NCI-H1694 treated with DMSO at 0.1 percent for 48 hours (cell line): ENCODE data around the gene PDPK1.
A peak's percentile ranks its signal among the peaks of the same experiment; 100 is the strongest.
"Not testable (repeated sequence)": the region's sequence is repeated elsewhere in the genome, so short reads cannot be mapped to it uniquely, and the experiment has no call there.

Experiments
- DNase-seq: peaks from one replicate; lab custom pipeline; 2025; lab: John Stamatoyannopoulos, UW

PDPK1 gene

DNA sequence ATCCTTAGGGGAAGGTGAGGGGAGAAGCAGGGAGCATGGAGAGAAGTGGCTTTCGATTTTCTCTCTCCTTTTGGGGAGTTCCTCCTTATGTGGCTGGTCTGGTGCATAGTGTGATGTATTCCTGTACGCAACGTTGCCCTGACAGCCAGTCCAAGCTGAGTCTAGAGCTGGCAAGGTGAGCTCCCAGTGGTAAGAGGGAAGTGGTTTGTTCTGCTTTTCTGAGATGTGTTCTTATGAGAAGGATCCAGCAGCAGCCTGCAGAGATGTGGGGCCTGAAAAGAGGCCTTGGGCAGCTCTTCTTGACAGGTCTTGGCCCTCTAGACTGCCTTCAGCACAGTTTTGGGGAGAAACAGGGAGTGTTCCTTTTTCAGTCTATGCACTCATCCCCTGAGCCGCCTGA lies 3.1 kb downstream of the PDPK1 start:
- DNase-seq = not testable (repeated sequence)

DNA sequence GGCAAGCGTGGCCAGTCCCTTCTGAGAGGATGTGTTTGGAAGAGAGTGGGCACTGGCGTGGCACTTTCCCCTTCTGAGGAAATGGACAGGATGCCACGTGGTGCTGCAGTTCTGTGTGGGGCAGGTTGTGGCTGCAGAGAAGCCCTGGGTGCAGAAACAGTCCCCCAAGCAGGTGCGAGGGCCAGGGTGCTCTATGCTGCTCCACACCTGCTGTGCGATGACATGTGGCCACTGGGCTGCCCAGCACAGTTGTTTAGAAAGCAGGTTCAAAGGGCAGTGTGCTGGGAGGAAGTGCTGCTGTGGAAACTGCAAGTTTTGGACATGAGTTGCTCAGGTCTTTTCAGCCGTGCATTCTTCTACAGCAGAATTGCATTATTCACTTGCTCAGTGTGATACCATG lies 3.6 kb downstream of the PDPK1 start:
- not testable (repeated sequence) for DNase-seq

DNA sequence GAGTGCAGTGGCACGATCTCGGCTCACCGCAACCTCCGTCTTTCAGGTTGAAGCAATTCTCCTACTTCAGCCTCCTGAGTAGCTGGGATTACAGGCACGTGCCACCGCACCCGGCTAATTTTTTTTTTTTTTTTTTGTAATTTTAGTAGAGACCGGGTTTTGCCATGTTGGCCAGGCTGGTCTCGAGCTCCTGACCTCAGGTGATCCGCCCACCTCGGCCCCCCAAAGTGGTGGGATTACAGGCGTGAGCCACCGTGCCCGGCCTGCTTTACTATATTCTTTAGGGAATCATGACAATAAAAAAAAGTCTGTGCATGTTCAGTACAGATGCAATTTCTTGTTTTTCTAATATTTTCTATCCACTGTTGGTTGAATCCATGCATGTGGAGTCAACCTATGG lies 6.0 kb downstream of the PDPK1 start:
- DNase-seq = not testable (repeated sequence)

DNA sequence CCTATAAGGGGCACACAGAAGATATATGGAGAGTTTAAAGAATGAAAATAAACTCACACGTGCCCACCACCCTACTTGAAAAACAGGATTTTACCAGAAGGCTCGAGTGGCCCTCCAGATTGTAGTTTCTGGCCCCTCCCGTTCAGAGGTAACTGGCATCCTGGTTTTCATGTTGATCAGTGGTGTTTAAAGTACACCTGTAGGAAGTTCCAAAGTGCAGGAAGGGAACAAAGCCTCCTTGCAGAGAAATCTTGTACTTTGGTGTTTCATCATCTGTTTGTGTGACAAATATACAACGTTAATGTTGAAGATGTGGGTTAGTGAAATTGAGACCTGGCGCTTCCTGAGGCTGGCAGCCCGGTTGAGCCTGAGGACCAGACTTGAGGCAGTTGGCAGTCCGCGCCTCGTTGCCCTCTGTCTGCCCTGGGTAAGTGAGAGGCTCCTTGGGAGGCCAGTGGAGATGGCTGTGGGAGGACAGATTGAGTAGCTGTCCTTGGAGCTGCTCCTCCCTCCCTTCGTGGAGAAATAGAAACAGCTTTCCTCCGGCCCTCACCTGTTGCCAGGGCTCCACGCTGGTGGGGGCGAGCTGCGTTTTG lies 12.6 kb downstream of the PDPK1 start:
- DNase-seq = not testable (repeated sequence)

DNA sequence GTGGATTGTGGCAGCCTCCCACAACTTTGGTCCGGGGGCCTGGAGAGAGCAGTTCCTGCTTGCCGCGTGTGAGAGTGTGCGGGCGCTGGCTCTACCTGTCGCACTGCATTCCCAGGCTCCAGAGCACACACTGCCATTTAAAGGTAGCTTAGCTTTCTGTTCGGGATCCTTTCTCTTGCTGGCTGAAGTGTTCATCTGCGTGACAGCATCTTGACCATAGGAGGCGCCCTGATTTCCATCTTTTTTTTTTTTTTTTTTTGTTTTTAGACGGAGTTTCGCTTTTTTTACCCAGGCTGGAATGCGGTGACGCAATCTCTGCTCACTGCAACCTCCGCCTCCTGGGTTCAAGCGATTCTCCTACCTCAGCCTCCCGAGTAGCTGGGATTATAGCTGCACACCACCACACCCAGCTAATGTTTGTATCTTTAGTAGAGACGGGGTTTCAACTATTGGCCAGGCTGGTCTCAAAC lies 13.6 kb downstream of the PDPK1 start:
- DNase-seq = not testable (repeated sequence)

DNA sequence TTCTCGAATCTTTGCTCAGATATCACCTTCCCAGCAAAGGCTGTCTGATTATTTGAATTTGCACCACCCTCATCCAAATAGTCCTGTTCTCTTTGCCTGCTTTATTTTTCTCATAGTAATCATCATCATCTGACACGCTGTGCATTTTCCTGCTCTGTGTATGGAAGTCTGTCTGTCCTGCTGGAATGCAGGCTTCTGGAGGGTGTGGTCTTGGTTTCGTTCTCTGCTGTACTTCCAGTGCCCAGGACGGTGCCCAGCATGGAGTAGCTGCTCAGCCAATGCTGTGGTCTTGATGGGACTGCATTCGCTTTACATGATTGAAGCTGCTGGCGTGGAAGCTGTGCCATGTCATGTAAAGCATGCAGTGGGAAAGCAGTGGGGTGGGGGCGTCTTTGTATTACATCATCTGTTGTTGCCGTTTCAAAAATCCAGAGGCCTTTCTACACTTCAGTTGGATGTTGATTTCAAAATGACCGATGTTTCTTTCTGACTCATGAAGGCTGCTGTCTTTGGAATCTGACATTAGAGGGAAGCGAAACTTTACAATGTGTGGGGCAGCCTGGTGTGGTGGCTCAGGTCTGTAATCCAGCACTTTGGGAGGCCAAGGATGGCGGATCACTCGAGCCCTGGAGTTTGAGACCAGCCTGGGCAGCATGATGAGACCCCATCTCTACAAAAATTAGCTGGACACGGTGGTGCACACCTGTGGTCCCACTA lies 17.0 kb downstream of the PDPK1 start:
- not testable (repeated sequence) for DNase-seq

DNA sequence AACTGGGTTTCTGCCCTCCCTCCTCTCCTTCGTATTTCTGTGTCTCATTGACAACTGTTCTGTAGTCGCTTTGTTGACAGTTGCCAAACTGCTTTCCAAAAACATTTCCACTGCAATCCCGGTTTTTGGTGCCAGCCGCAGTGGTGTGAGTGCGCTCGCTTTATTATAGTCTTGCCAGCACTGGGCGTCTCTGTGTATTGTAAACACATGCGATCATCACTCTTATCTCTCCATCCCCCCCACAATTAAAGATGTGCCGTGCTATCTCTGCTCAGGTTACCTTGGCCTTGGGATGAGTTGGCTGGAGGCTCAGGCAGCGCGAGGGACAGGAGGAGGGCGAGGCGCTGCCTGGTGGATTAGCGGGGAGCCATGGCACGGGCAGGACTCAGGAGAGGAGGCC lies 19.3 kb downstream of the PDPK1 start:
- DNase-seq = not testable (repeated sequence)

DNA sequence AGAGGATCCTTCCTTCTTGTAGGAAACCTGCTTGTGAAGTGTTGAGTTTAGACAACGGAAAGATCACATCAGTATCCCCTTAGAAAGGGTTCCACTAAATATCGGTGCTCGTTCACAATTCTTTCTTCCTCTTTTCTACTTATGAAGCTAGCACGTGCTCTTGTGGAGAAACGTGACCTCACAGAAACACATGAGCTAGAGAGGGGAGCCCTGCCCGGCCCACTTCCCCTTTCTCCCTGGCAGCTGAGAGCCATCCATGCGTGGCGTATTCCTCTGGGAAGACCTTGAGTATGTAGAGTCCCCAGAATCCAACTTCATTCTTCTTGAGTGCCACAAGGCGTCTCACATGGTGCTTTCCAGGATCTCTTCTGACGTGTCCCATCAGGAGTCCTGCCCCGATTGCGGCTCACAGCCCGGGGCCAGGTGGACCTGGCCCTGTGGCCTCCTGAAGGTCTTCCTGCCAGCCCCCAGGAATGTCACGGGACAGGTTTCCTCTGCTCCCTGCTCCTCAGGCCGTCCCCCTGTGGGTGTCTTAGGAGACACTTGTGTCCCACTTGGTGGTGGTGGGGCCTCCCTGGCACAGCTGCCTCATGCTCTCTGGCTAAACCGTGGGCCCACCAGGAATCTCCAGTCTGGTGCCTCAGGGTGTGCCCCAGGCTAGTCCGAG lies 22.4 kb downstream of the PDPK1 start:
- not testable (repeated sequence) for DNase-seq

DNA sequence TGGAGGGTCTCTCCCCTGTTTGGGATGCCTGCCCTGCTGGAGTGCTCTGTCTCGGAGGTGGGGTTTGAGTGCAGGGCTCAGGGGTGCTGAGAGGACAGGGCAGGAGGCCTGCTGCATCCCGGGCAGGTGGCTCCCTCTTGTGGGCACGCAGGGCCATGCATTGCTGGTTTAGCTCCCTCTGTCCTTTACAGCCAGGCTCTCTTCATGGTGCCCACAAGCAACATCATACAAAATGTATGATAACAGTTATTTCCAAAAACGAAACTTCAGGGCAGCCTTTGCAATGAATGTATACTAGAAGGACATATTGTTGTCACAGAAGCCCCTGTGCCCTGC lies 22.9 kb downstream of the PDPK1 start:
- DNase-seq = not testable (repeated sequence)

DNA sequence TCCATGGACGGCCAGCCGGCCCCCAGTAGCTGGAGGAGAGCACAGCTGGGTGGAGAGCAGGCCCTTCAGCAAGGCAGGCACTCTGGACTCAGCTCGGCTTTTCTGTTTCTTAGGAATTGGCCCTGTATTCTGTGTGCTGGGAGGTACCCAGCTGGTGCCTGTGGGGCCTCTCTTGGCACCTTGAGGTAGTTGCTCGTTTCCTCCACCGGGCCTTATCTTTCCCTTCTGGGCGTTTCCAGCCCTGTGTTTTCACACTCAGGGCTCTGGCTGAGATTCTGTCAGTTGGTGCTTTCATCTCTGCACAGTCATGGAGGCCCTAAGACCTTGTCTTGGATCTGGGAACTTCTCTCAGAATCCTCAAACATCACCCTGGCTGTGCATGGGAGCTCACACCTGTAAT lies 29.7 kb downstream of the PDPK1 start:
- DNase-seq = not testable (repeated sequence)

DNA sequence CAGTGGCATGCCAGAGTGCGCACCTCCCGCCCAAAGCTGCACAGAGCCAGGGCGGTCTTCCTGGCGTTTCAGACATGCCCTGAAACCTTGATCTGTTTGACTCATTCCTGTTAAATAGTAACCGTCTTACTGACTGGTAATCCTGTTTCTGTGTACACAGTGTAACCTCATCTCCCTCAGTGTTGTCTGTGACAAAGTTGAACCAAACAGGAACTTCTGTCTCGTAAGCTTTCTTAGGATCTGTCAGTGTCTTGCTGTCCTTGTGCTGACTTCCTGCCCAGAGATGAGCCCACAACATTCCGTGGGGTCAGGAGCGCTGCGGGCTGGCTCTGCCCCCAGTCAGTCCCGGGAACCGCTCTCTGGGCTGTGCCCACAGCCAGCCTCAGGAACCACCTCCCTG lies 30.8 kb downstream of the PDPK1 start:
- not testable (repeated sequence) for DNase-seq

DNA sequence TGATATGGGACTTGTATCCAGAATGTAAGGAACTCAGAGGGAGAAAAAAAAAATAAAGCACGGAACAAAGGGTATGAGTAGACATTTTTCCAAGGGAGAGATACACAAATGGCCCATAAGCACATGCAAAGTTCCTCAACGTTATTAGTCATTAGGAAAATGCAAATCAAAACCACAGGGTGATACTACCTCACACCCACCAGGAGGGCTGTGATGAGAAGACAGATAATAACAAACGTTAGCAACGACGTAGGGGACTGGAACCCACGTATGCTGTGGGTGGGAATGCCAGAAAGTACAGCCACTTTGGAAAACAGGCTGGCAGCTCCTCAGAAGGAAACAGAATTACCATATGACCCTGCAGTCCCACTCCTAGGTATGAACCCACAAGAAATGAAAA lies 34.9 kb downstream of the PDPK1 start:
- not testable (repeated sequence) for DNase-seq

DNA sequence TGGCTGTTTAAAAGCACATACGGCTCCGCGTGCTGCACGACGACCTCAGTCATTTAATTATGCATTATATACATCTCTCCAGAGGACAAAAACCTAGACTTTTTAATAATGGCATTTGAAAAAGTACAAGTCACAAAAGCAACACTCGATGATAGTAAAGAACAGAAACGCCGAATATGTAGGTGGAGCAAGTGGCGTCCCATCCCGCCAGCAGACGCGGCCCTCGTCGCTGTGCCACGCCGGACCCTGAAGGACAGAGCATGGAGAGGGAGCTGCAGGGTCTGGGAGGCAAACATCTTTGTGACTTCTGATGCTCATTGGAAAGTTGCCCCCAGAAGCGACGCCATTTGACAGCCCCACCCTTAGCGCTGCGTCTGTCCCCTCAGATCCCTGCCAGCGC lies 38.0 kb downstream of the PDPK1 start:
- not testable (repeated sequence) for DNase-seq

DNA sequence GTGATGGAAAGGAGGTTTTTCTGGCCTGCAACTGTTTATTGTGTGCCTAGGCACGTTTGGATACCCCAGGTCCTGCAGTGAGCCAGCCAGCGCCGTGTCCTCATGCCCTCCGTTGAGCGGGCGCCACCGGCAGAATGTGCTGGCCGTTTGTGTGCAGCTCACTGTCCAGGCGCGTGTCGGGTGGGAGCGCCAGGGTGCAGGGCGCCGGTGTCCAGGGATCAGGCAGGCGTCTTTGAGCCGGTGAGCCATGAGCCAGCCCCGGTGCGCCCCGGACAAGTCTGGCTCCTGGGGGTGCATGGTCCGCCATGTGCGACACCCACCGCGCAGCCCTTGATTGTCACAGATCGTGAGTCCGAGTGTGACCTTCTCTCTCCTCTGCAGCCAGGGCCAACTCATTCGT lies 39.2 kb downstream of the PDPK1 start:
- not testable (repeated sequence) for DNase-seq

DNA sequence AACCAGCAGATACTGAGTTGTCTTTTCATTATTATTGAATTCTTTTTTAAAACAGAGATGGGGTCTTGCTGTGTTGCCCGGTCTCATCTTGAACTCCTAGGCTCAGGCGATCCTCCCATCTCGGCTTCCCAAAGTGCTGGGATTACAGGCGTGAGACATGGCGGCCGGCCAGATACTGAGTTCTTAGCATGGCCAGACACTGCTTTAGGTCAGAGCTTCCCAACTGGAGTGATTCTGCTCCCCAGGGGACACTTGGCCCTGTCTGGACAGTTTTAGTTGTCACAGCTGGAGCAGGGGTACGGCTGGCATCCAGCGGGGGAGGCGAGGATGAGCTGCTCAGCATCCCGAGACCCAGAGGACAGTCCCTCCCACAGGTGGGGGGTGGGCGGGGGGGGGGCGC lies 41.1 kb downstream of the PDPK1 start:
- not testable (repeated sequence) for DNase-seq

DNA sequence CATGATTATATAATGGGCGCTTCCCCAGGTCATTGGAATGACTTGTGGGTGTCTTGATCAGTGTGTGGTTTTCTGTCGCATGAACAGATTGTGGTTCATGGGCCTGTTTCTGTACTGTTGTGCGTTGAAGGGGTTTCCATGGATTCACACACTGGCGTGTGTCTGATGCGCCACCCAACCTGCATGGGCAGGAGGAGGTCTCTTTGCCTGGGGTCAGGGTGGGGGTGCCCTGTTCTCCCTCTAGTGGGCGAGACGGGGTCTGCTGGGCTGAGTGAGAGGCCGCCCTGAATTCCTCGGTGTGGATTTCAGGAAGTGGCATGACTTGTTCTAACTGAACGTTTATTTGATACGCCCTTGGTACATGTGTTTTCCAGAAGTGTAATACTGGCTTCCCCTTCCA lies 42.3 kb downstream of the PDPK1 start:
- DNase-seq = not testable (repeated sequence)

DNA sequence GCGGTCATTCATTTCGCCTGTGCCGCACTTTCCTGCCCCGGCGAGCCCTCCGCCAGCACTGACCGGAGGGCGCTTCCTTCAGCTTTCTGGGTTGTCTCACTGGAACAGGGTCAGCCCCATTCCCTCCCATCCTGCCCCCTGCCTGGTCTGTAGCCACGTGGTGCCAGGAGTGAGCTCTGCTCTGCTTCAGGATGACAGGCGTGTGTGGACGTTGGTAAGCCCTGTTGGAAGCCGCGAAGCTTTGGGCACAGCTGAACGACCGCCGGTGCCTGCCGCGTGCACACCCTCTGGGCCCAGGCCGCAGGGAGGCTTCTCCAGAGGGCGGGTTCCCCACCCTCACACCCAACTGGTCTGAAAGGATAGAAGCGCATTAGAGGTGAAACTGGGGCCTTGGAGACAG lies 43.0 kb downstream of the PDPK1 start:
- DNase-seq = not testable (repeated sequence)

DNA sequence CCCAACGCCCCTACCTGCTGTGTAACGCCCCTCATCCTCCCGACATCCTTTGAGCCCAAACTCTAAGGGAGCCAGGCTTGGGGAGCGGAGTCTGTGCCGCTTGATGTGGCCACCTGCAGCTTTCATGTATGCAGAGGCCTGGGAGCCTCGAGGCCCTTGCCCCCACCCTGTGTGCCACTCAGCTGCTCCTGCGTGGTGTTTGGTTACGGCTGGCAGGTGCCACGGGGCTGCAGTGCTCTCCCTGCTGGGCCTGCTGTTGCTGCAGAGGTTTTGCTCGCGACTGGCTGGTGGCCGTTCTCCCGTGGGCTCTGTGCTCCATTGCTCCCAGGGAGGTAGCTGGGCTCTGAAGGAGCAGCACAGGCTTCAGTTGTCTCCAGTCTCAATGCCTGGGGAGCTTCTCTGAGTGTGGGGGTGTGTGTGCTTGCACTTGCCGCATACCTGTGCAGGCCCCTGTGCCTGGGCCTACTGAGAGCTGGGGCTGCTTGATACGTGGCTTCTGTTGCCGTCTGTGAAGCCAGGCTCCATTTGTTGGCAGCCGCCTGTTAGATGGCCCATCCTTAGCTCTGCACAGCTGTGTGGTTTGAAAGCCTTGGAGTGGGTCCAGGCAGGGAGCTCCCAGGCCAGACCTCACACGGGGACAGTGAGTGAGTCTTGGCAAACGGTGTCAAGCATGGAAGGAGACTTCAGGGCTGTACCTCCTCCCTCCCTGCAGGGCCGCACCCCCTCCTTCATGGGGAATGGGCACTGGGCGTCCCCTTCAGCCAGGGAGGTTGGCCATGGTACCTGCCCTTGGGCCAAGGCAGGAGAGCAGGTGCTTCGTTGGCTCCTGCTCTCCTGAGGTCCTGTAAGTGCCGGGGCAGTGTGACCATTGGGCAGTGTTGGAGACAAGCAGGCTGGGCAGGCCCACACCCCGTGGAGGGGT lies 47.2 kb downstream of the PDPK1 start:
- peak; percentile 9 for DNase-seq

DNA sequence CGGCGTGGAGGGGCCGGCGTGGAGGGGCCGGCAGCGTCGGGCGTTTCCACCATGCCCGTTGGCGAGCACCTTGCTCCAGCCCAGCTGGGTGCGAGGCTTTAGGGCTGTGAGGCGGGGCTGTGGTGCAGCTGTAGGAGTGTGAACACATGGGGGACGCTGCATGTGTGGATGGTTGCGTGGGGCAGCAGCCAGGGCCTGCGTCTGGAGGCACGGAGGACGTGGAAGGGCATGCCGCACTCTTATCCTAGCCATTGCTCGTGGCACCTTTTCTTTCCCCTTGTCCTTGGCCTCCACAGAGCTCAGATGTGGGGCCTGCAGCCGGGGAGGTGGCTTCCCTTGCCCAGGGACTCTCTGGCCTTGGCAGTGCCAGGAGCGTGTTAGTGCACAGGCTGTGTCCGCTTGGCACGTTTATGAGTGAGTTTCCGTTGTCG lies 47.8 kb downstream of the PDPK1 start:
- no peak for DNase-seq

DNA sequence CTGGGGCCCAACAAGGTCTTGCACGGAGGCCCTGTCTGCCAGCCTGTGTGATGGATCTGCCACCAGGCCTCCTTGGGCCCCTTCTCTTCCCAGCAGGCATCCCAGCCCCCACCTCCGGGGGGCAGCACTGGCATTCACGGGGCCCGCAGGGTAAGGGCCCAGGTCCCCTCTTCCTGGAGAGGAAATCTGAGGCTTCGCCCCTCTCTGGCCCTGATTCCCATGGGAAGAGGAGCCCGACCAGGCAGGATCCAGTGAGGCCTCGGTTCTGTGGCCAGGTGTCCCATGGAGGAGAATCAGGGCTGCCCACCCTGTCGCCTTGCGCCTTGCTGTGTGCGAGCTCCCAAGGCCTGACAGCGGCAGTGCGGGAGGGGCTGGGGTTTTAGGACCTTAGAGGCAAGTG lies 48.4 kb downstream of the PDPK1 start:
- DNase-seq = no peak

DNA sequence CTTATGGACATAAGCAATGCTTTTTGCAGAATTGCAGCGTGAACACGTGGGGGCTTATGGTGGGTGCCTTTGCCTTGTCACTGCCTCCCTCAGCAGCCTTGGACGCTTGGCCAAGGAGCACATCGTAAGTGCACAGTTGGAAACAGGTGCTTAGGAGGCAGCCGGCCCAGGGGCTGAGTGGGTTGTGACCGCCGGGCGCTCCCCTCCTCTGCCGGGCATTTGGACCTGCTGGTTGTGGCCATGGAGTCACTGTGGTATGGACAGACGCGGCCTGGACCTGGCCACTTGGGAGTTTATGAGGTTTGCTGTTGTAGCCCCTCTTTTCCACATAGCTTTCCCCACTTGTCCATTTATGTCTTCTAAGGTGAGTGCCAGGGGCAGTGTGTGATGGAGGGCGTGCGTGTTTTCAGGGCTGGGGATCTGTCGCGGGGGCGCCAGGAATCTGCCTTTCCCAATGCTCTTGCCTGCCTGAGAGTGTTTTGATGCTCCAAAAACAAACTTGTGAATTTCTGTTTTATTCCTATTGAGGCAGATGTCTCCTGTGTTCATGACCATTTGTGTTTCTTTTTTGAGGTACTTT lies 49.2 kb downstream of the PDPK1 start:
- no peak for DNase-seq
